GM12874 (cell line): ENCODE data around the gene SYT9.

Experiments used
- TF ChIP-seq, protein P1 (sequence below): IDR thresholded peaks from 2 replicates; pipeline ENCODE4 v1.5.1; 2011; ENCODE audit warnings: low read depth, mild to moderate bottlenecking, control low read depth, low read length, moderate library complexity; ENCODE audit not compliant: insufficient read depth

The SYT9 gene

DNA sequence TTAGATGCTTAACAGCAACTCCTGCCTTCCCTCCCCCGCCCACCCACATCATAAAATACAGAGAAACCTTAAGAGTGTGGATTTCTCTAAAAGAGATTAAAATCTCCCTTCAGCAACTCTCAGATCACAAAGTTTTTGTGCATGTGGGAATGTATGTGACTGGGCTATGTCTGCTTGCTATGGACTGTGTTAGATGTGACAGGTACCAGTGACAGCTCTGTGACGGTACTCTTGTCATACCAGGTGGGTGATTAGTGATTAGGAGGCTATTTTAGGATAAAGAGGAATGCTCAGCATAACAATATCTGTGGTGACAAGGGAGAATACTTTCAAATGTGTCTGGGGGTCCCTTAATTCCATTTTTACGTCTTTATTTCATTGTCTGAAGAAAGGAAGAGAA, 60.2 kb downstream of the SYT9 start:
- TF ChIP-seq, protein P1, sequence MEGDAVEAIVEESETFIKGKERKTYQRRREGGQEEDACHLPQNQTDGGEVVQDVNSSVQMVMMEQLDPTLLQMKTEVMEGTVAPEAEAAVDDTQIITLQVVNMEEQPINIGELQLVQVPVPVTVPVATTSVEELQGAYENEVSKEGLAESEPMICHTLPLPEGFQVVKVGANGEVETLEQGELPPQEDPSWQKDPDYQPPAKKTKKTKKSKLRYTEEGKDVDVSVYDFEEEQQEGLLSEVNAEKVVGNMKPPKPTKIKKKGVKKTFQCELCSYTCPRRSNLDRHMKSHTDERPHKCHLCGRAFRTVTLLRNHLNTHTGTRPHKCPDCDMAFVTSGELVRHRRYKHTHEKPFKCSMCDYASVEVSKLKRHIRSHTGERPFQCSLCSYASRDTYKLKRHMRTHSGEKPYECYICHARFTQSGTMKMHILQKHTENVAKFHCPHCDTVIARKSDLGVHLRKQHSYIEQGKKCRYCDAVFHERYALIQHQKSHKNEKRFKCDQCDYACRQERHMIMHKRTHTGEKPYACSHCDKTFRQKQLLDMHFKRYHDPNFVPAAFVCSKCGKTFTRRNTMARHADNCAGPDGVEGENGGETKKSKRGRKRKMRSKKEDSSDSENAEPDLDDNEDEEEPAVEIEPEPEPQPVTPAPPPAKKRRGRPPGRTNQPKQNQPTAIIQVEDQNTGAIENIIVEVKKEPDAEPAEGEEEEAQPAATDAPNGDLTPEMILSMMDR = no peak

DNA sequence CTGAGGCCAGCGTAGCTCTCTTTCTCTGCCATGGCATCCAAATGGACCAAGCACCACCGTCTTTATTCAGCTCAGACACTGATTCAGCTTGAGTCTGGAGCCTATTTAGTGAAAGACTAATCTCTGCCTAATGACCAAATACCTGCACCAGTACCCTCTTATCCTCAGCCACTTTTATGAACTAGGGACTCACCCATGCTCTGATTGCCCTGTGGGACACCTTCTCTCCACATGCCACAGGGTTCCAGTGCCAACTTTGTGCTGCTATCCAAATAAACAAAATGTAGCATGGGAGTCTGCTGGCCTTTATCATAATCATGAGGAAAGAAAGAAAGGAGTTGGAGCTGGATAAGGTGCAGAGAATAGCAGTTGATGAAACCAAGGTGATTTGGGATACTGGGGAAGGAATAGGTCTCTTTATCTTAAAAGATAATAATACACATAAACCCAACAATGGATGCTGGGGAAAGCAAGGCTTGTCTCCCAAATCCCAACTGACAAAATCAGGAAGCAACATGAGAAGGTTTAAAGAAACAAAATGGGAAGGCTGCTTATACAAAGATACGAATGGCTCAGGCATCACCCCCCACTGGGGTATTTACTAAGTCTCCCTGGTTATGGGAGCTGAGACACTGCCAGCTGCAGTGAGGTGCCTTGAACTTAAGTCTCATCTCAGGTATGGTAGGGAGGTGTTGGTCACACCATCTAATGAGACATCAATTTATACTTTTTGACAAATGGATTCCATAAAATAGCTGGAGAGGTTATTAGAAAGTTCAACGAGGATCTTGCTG, 63.3 kb downstream of the SYT9 start:
- TF ChIP-seq, protein P1 = no peak

DNA sequence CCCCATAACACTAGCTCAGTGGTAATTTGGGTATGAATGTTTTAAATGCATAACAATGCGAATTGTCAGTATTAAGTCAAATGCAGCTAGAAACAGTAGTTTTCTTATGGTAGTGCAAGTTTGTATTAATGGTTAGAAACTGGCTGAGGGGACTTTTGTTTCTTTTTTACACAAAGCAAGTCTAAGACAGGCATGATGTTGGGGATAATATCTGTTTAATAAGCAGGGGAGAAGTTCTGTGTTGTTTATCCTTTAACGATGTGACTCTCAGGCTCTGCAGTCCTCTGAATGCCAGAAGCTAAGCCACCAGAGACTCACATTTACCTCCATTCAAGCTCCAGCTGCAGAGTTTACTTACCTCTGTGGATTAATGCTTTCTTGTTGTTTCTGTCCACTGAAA, 67.8 kb downstream of the SYT9 start:
- TF ChIP-seq, protein P1 = no peak

DNA sequence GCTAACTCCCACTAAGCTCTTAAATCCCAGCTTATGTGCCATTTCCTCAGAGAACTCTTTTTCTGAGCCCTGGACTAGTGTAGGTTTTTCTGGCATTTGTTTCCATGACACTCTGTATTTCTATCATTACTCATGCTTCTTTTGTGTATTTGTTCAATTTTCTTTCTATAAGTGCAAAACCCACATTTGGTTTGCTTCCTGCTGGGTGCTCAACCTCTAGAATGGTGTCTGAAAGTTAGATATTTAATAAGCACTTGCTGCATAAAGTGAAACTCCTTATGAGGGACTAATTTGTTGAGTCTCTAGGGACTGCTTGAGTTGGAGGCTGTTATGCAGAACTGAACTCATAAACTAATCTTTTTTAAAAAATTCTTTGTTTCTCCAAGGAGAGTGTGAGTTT, 68.6 kb downstream of the SYT9 start:
- TF ChIP-seq, protein P1 = no peak

DNA sequence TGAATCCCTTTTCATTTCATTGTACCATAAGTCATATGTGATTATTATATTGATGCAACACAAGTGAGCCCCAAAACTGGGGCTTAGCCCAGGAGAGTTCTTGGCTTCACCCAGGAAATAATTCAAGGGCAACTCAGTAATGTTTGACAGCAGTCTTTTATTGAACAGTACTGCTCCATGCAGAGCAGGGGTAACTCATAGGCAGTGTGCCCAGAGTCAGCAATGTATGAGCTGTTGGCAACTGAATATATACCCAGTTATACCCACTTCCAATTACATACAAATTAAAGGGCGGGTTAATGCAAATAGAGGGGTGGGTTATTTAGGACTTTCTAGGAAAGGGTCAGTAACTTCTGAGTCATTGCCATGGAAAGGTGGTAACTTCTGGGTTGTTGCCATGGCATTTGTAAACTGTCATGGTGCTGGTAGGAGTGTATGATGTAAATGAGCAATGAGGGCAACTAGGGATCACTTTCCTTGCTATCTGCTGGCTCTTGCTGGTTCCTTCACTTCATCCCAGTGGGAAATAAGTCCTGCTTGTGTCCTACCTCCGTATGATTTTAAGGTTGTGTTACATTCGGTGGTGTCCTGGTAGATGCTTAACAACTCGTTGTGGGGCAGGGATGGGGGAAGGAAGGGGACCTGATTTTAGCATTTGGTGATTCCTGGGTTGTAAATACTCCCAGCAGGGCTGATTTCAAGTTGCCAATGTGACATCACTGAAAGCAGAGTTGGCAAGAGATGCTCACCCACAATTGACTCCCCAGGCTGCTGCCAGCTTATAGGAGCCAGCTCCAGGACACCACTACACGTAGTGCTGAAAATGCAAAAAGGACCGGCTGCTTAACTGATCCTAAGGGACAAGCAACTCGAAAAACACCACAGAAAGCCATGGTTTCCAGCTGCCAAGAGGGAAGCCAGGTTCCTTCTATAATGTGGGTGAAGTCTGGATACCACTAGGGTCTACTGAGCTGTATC, 70.1 kb downstream of the SYT9 start:
- TF ChIP-seq, protein P1 = no peak

DNA sequence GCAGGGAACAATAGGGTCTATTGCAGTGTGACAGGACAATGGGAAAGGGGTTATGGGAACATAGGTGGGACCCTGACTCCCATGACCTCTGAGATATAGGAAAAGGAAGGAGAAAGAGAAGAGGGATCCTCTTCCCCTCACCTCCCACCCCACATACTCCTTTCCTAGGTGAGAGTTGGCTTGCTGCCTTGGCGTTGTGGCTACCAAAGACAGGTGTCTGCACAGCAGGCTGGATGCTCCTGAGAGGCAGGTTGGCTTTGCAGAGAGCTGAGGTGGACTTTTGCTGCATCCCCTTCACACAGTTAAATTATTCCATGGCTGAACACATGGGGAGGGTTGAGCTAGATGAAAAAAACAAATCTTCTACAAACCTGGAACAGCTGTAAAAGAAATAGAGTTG, 80.7 kb downstream of the SYT9 start:
- TF ChIP-seq, protein P1 = no peak

DNA sequence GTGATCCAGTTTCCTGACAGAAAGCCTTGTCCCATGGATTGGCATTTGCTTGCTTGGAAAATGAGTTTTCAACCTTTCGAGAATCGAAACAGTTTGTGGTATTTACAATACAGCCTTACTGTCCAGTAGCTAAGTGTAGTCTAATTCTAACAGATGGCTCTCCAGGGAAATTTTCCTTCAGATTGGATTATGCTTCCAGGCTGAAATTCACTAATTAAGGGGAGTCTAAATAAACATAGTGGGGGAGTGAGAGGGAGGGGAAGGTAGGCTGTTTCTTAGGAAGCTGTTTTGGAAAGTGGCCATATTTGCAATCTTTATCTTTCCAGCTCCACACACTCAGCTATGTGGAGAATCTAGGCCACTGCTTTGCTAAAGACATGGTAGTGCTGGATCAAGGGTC, 81.3 kb downstream of the SYT9 start:
- TF ChIP-seq, protein P1 = no peak
